HEK293 (cell line): ENCODE results near the gene OPCML.

ENCODE experiments used
- CTCF ChIA-PET: fragments of 350-600 bp; formaldehyde crosslinking; extraction: SDS; loops from one replicate; lab custom pipeline; 2021; ENCODE audit warnings: antibody characterized with exemption; lab: Yijun Ruan, JAX
- POLR2A ChIA-PET: fragments of 300-600 bp; formaldehyde crosslinking; extraction: SDS; loops from one replicate; lab custom pipeline; 2020; ENCODE audit warnings: antibody characterized with exemption, inconsistent platforms; lab: Yijun Ruan, JAX
- H3K27ac ChIP-seq: fragments of 200-500 bp; sonication (Bioruptor generic); 2 replicates; pipeline ENCODE4 v1.5.1; 2014; ENCODE audit warnings: low read depth, low read length, control low read depth, inconsistent platforms; ENCODE audit errors: extremely low read depth
- H3K36me3 ChIP-seq, 2 experiments: fragments of 200-500 bp in 1 of 2; sonication (Bioruptor generic) in 1 of 2; 1 replicate in 1 of 2; 2 replicates in 1 of 2; pipeline ENCODE4 v1.5.1; 2014 to 2017; ENCODE audit warnings: inconsistent platforms in 2 of 2, low read length in 2 of 2; ENCODE audit not compliant: control insufficient read depth in 2 of 2, insufficient read depth in 1 of 2
- H3K4me1 ChIP-seq: fragments of 200-500 bp; sonication (Bioruptor generic); 2 replicates; pipeline ENCODE4 v1.5.1; 2014; ENCODE audit warnings: mild to moderate bottlenecking, low read length, inconsistent platforms; ENCODE audit not compliant: control insufficient read depth, insufficient read depth
- H3K4me3 ChIP-seq: 2 replicates; pipeline ENCODE4 v1.5.1; 2011; ENCODE audit warnings: low read depth, mild to moderate bottlenecking, control low read depth, low read length, moderate library complexity
- H3K9me3 ChIP-seq: fragments of 200-500 bp; sonication (Bioruptor generic); 2 replicates; pipeline ENCODE4 v1.5.1; 2014; ENCODE audit warnings: low read depth, low read length, inconsistent platforms; ENCODE audit not compliant: control insufficient read depth, insufficient read depth
- SALL2 ChIP-seq: fragments of 450-650 bp; formaldehyde crosslinking; IDR thresholded peaks from 2 replicates; pipeline ENCODE4 v1.5.0; 2017; ENCODE audit warnings: missing biosample characterization, mild to moderate bottlenecking, missing genetic modification characterization, borderline replicate concordance
- SCRT1 ChIP-seq: fragments of 450-650 bp; formaldehyde crosslinking; IDR thresholded peaks from 2 replicates; pipeline ENCODE4 v1.5.1; 2016; ENCODE audit warnings: missing biosample characterization, missing genetic modification characterization, borderline replicate concordance
- YY2 ChIP-seq: fragments of 450-650 bp; formaldehyde crosslinking; IDR thresholded peaks from 2 replicates; pipeline ENCODE4 v1.5.1; 2016; ENCODE audit warnings: missing biosample characterization, missing genetic modification characterization
- ZBTB1 ChIP-seq: fragments of 450-650 bp; formaldehyde crosslinking; IDR thresholded peaks from 2 replicates; pipeline ENCODE4 v1.5.1; 2016; ENCODE audit warnings: missing biosample characterization, missing genetic modification characterization
- ZBTB17 ChIP-seq: fragments of 450-650 bp; formaldehyde crosslinking; IDR thresholded peaks from 2 replicates; pipeline ENCODE4 v1.5.1; 2016; ENCODE audit warnings: missing biosample characterization, missing genetic modification characterization
- ZBTB21 ChIP-seq: fragments of 450-650 bp; formaldehyde crosslinking; IDR thresholded peaks from 2 replicates; pipeline ENCODE4 v1.5.1; 2017; ENCODE audit warnings: missing biosample characterization, missing genetic modification characterization
- ZEB2 ChIP-seq: fragments of 450-650 bp; formaldehyde crosslinking; IDR thresholded peaks from 2 replicates; pipeline ENCODE4 v1.5.1; 2016; ENCODE audit warnings: missing biosample characterization, missing genetic modification characterization
- ZNF157 ChIP-seq: fragments of 450-650 bp; formaldehyde crosslinking; IDR thresholded peaks from 2 replicates; pipeline ENCODE4 v1.5.1; 2016; ENCODE audit warnings: missing biosample characterization, missing genetic modification characterization
- ZNF175 ChIP-seq: fragments of 450-650 bp; formaldehyde crosslinking; IDR thresholded peaks from 2 replicates; pipeline ENCODE4 v1.5.1; 2016; ENCODE audit warnings: missing biosample characterization, missing genetic modification characterization
- ZNF221 ChIP-seq: fragments of 450-650 bp; formaldehyde crosslinking; IDR thresholded peaks from 2 replicates; pipeline ENCODE4 v1.5.1; 2017; ENCODE audit warnings: missing biosample characterization, missing genetic modification characterization, borderline replicate concordance
- ZNF239 ChIP-seq: fragments of 450-650 bp; formaldehyde crosslinking; IDR thresholded peaks from 2 replicates; pipeline ENCODE4 v1.5.1; 2016; ENCODE audit warnings: missing biosample characterization, missing genetic modification characterization
- ZNF311 ChIP-seq: fragments of 450-650 bp; formaldehyde crosslinking; IDR thresholded peaks from 2 replicates; pipeline ENCODE4 v1.5.1; 2017; ENCODE audit warnings: missing biosample characterization, missing genetic modification characterization, borderline replicate concordance
- ZNF394 ChIP-seq: fragments of 450-650 bp; formaldehyde crosslinking; IDR thresholded peaks from 2 replicates; pipeline ENCODE4 v1.5.1; 2016; ENCODE audit warnings: missing biosample characterization, missing genetic modification characterization, mild to moderate bottlenecking, moderate library complexity, borderline replicate concordance
- ZNF404 ChIP-seq: fragments of 450-650 bp; formaldehyde crosslinking; IDR thresholded peaks from 2 replicates; pipeline ENCODE4 v1.5.1; 2017; ENCODE audit warnings: missing biosample characterization, missing genetic modification characterization
- ZNF416 ChIP-seq: fragments of 450-650 bp; formaldehyde crosslinking; IDR thresholded peaks from 2 replicates; pipeline ENCODE4 v1.5.1; 2016; ENCODE audit warnings: missing biosample characterization, missing genetic modification characterization
- ZNF433 ChIP-seq: fragments of 450-650 bp; formaldehyde crosslinking; IDR thresholded peaks from 2 replicates; pipeline ENCODE4 v1.5.1; 2016; ENCODE audit warnings: missing biosample characterization, missing genetic modification characterization, low read depth
- ZNF549 ChIP-seq: fragments of 450-650 bp; IDR thresholded peaks from 2 replicates; pipeline ENCODE4 v1.5.1; 2018; ENCODE audit warnings: missing biosample characterization, missing genetic modification characterization, mild to moderate bottlenecking, inconsistent platforms, moderate library complexity
- ZNF558 ChIP-seq: fragments of 450-650 bp; formaldehyde crosslinking; IDR thresholded peaks from 2 replicates; pipeline ENCODE4 v1.5.1; 2016; ENCODE audit warnings: missing biosample characterization, missing genetic modification characterization
- ZNF561 ChIP-seq: fragments of 450-650 bp; IDR thresholded peaks from 2 replicates; pipeline ENCODE4 v1.5.1; 2018; ENCODE audit warnings: missing biosample characterization, missing genetic modification characterization, borderline replicate concordance
- ZNF777 ChIP-seq: fragments of 450-650 bp; formaldehyde crosslinking; IDR thresholded peaks from 2 replicates; pipeline ENCODE4 v1.5.1; 2017; ENCODE audit warnings: missing biosample characterization, missing genetic modification characterization, borderline replicate concordance
- ZNF785 ChIP-seq: fragments of 450-650 bp; formaldehyde crosslinking; IDR thresholded peaks from 2 replicates; pipeline ENCODE4 v1.5.1; 2016; ENCODE audit warnings: missing biosample characterization, missing genetic modification characterization
- TF ChIP-seq, protein P1 (sequence below): fragments of 450-650 bp; formaldehyde crosslinking; IDR thresholded peaks from 2 replicates; pipeline ENCODE4 v1.5.1; 2016; ENCODE audit warnings: missing biosample characterization, missing genetic modification characterization
- TF ChIP-seq, protein P2 (sequence below): fragments of 450-650 bp; formaldehyde crosslinking; IDR thresholded peaks from 2 replicates; pipeline ENCODE4 v1.5.1; 2016; ENCODE audit warnings: missing biosample characterization, missing genetic modification characterization
- TF ChIP-seq, protein P3 (sequence below): fragments of 450-650 bp; IDR thresholded peaks from 2 replicates; pipeline ENCODE4 v1.5.1; 2018; ENCODE audit warnings: missing biosample characterization, mild to moderate bottlenecking, missing genetic modification characterization

The OPCML gene

DNA sequence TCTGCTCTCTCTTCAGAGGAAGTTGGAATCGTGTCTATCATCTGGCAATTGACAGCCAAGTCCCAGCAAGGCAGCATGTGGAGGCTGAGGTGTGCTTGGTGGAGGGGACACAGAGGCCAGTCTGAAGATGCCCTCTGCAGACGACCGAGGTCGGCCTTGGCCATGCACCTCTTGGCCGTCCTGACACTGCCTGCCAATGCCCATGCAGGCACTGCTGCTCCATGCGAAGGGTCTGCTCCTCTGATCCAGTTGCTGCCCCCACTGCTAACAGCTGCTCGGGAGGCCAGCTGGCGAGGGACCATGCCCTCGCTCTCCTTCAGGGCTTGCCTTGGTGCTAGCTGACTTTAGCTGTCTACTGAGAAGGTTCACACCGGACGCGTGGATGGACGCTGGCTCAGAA, 527.9 kb downstream of the OPCML start (continued):
- TF ChIP-seq, protein P1, sequence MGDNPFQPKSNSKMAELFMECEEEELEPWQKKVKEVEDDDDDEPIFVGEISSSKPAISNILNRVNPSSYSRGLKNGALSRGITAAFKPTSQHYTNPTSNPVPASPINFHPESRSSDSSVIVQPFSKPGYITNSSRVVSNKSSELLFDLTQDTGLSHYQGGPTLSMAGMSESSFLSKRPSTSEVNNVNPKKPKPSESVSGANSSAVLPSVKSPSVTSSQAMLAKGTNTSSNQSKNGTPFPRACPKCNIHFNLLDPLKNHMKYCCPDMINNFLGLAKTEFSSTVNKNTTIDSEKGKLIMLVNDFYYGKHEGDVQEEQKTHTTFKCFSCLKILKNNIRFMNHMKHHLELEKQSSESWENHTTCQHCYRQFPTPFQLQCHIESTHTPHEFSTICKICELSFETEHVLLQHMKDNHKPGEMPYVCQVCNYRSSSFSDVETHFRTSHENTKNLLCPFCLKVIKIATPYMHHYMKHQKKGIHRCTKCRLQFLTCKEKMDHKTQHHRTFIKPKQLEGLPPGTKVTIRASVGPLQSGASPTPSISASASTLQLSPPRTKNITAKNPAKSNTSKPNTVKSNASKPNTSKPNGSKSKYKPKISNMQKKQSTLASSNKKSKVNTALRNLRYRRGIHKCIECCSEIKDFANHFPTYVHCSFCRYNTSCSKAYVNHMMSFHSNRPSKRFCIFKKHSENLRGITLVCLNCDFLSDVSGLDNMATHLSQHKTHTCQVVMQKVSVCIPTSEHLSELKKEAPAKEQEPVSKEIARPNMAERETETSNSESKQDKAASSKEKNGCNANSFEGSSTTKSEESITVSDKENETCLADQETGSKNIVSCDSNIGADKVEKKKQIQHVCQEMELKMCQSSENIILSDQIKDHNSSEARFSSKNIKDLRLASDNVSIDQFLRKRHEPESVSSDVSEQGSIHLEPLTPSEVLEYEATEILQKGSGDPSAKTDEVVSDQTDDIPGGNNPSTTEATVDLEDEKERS (tag by site-specific recombination) = no peak
- TF ChIP-seq ZNF311 (tag by site-specific recombination) (no peak), ZNF777 (tag by site-specific recombination) (no peak), ZNF433 (tag by site-specific recombination) (no peak), YY2 (tag by site-specific recombination) (no peak), ZNF404 (tag by site-specific recombination) (no peak), ZEB2 (tag by site-specific recombination) (no peak), ZNF175 (tag by site-specific recombination) (no peak), ZBTB1 (tag by site-specific recombination) (no peak), ZBTB17 (tag by site-specific recombination) (no peak), ZBTB21 (tag by site-specific recombination) (no peak)
- TF ChIP-seq, protein P2, sequence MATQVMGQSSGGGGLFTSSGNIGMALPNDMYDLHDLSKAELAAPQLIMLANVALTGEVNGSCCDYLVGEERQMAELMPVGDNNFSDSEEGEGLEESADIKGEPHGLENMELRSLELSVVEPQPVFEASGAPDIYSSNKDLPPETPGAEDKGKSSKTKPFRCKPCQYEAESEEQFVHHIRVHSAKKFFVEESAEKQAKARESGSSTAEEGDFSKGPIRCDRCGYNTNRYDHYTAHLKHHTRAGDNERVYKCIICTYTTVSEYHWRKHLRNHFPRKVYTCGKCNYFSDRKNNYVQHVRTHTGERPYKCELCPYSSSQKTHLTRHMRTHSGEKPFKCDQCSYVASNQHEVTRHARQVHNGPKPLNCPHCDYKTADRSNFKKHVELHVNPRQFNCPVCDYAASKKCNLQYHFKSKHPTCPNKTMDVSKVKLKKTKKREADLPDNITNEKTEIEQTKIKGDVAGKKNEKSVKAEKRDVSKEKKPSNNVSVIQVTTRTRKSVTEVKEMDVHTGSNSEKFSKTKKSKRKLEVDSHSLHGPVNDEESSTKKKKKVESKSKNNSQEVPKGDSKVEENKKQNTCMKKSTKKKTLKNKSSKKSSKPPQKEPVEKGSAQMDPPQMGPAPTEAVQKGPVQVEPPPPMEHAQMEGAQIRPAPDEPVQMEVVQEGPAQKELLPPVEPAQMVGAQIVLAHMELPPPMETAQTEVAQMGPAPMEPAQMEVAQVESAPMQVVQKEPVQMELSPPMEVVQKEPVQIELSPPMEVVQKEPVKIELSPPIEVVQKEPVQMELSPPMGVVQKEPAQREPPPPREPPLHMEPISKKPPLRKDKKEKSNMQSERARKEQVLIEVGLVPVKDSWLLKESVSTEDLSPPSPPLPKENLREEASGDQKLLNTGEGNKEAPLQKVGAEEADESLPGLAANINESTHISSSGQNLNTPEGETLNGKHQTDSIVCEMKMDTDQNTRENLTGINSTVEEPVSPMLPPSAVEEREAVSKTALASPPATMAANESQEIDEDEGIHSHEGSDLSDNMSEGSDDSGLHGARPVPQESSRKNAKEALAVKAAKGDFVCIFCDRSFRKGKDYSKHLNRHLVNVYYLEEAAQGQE (tag by site-specific recombination) = no peak
- TF ChIP-seq, protein P3, sequence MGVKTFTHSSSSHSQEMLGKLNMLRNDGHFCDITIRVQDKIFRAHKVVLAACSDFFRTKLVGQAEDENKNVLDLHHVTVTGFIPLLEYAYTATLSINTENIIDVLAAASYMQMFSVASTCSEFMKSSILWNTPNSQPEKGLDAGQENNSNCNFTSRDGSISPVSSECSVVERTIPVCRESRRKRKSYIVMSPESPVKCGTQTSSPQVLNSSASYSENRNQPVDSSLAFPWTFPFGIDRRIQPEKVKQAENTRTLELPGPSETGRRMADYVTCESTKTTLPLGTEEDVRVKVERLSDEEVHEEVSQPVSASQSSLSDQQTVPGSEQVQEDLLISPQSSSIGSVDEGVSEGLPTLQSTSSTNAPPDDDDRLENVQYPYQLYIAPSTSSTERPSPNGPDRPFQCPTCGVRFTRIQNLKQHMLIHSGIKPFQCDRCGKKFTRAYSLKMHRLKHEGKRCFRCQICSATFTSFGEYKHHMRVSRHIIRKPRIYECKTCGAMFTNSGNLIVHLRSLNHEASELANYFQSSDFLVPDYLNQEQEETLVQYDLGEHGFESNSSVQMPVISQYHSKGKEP = no peak

DNA sequence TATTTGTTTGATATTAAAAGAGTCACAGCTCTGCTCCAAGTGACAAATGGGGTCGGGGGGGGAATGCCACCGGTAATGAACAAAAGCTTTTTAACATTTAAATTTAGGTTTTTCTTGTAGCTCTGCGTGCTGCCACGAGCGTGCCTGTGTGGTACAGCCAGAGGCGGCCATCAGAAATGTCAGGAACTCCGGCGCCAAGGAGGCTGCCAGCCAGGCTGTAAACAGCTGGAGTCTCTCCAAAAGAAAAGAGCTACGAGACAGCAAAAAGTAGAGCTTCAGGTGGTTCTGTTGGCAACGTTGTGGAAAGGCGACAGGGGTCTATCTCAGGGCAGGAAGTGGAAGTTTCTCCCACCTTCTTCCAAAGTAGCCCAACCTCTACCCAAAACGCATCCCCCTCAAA, 532.8 kb downstream of the OPCML start:
- CTCF ChIA-PET = no interaction called here
- Histone ChIP-seq H3K27ac (no peak overlapping the region), H3K4me3 (no peak overlapping the region)

More for the DNA sequence above, 532.8 kb downstream of the OPCML start:
- POLR2A ChIA-PET = interaction anchor here (0.6 kb wide), 1 partner anchor 1573 kb away, joined by 3 read pairs; no protein-coding TSS in a partner anchor
- TF ChIP-seq, protein P1 (tag by site-specific recombination) = no peak
- TF ChIP-seq ZNF558 (tag by site-specific recombination) = no peak
- TF ChIP-seq SALL2 (tag by site-specific recombination) = no peak
- TF ChIP-seq SCRT1 (tag by site-specific recombination) = no peak
- TF ChIP-seq ZNF416 = no peak
- TF ChIP-seq ZNF549 (tag by site-specific recombination) = no peak
- TF ChIP-seq ZNF561 (tag by site-specific recombination) = no peak
- TF ChIP-seq ZNF239 (tag by site-specific recombination) = no peak
- no peak for TF ChIP-seq ZNF785 (tag by site-specific recombination)
- TF ChIP-seq ZNF157 (tag by site-specific recombination) = no peak
- no peak for TF ChIP-seq ZNF221
- TF ChIP-seq ZNF394 = no peak
- Histone ChIP-seq H3K9me3 (no peaks in the 10 kb centered on the region), H3K36me3 (no peaks in the 10 kb centered on the region), H3K4me1 (no peaks in the 10 kb centered on the region)
